IPS-18c (cell line): ENCODE measurements around the gene RNF217.

Experiments used
- H3K4me3 ChIP-seq: 2 replicates; pipeline ENCODE4 v1.7.0; 2013; ENCODE audit warnings: low read depth, mild to moderate bottlenecking, low read length, moderate library complexity; ENCODE audit not compliant: insufficient read depth
- H3K9me3 ChIP-seq: one replicate; pipeline ENCODE4 v1.6.1; 2013; ENCODE audit warnings: mild to moderate bottlenecking, low read length, moderate library complexity; ENCODE audit not compliant: control insufficient read depth, insufficient read depth

The RNF217 gene

GRCh38 chr6:124982669-124983068 is 20.4 kb downstream of the RNF217 start:
- Histone ChIP-seq H3K4me3 (no peak overlapping the region), H3K9me3 (no peaks in the 10 kb centered on the region)

DNA sequence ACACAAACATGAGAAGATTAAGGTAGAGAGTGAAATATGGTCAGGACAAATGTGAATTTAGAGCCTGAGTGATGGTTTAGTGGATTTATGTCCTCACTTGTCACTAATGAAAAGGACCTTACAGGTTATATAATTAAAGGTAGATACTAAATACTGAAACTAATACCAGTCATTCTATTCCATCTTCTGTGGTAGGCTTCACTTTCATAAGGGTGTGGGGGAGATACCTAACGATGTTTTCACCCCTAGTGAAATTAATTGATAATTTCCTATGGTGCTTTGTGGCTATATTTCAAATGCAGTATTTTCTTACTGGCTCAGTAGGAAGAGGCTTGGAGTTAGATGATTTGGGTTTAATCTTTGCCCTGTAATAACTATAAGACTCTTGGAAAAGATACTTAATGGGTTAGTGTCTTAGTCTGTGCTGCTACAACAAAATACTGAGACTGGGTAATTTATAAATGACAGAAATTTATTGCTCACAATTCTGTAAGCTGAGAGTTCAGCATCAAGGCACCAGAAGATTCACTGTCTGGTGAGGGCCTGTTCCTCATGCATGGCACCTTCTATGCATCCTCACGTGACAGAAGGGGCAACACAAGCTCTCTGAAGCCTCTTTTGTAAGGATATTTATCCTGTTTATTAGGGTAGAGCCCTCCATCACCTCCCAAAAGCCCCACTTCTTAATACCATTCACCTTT is 21.3 kb downstream of the RNF217 start:
- Histone ChIP-seq H3K9me3 (no peaks in the 10 kb centered on the region), H3K4me3 (no peak overlapping the region)

DNA sequence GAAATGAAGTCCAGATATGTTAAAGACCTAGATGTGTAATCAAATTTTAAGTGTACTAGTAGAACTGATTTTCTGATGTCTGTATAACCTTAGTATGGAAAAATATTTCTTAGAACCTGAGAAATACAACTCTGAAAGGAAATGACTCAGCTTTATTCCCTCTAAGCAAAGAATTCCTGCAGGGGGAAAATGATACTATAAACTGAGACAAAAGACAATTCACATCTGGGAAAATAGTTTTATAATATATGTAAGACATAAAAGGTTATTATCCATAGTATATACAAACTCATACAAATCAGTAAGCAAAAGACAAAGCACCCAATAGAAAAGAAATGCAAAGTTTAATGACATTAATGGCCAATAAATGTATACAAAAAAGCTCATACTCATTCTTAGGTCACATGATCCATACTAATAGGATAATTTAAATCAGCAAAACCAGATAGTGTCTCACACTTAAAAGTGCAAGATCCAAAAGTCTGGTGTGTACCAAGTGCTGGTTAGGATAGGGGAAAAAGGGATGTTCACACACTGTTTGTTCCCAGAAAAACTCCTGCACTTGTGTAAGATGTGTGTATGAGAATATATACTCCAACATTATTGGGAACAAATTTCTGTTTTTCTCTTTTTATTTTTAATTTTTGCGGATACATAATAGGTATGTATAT is 22.6 kb downstream of the RNF217 start:
- Histone ChIP-seq H3K4me3 (no peak overlapping the region), H3K9me3 (no peaks in the 10 kb centered on the region)

DNA sequence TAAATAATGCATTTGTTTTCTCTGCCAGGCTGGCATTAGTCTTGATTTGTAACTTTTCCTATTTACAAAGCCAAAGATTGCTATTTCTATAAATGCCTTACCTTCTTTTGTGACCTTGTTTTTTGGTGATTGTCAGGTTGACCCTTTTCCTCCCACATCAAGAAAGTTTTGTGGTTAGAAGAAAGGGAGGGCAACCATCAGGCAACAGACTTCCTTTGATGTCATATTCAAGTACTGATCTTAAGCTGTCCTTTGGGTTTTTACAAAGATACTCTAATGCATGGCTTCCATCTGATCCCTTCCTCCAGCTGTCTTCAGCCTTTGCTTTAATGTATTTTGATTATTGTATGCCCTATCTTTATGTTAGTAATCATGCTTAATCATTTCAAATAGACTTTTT is 23.9 kb downstream of the RNF217 start:
- Histone ChIP-seq H3K4me3 (no peak overlapping the region), H3K9me3 (no peaks in the 10 kb centered on the region)

GRCh38 chr6:124987291-124987690 is 25.1 kb downstream of the RNF217 start:
- H3K4me3 ChIP-seq, result no peak overlapping the region
- no peaks in the 10 kb centered on the region for H3K9me3 ChIP-seq

GRCh38 chr6:124987999-124988591 is 25.9 kb downstream of the RNF217 start:
- no peaks in the 10 kb centered on the region for H3K9me3 ChIP-seq
- H3K4me3 ChIP-seq, result no peak overlapping the region

- Histone ChIP-seq H3K9me3 (no peaks in the 10 kb centered on the region), H3K4me3 (no peak overlapping the region)
Observed at GRCh38 chr6:124989136-124989983, 27.1 kb downstream of the RNF217 start.

DNA sequence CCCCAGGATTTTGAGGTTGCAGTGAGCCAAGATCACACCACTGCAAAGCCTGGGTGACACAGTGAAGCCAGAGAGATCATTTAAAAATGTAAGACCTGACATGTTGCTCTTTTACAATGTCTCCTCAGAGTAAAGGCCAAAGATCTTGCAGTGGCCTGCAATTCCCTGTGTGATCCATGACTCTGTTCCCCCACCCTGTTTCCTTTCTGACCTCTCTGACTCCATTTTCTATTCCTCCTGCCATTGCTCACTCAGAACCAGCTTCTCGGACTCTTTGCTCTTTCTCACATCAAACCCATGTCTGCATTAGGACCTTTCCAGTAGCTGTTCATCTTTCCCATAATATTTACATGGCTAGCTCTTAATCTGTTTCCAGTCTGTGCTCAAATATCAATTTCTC is 28.8 kb downstream of the RNF217 start:
- H3K9me3 ChIP-seq, result no peaks in the 10 kb centered on the region
- no peak overlapping the region for H3K4me3 ChIP-seq

GRCh38 chr6:124991764-124992295 is 29.6 kb downstream of the RNF217 start:
- no peak overlapping the region for H3K4me3 ChIP-seq
- H3K9me3 ChIP-seq, result no peaks in the 10 kb centered on the region

DNA sequence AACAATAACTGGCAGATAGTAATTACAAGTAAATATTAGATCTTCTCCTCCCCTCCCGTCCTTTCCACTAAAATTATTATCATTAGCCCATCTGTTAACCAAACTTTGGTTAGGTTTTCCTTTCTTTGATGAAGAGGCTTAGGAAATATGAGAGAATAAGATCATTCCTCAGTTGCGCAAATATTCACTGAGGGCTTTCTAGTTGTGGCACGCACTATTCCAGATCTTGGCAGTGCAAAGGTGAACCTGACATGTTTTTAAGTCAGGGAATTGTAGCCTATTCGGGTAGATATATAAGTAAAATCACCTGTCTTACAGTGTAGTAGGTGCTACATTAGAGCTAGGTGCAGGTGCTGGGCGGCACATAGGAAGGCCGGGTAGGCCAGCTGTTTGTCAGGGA is 31.1 kb downstream of the RNF217 start:
- H3K9me3 ChIP-seq, result no peaks in the 10 kb centered on the region
- H3K4me3 ChIP-seq, result no peak overlapping the region

DNA sequence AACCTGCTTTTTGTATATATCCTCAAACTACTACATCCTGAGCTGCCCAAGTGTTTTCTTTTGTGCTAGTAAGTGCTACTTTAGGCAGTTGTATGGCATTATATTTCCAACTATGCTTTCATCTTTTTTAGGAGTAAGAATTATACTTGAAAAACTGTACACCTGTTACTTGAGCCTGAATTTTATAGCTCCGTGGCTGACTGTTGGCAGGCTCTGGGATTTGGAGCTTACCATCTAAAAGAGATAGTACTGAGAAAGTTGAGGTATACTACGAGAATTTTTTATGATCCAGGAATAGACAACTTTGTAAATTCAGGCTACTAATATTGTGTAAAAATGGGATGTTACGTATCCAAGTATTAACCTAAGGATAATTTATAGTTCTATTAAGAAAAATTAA is 32.4 kb downstream of the RNF217 start:
- Histone ChIP-seq H3K9me3 (no peaks in the 10 kb centered on the region), H3K4me3 (no peak overlapping the region)

DNA sequence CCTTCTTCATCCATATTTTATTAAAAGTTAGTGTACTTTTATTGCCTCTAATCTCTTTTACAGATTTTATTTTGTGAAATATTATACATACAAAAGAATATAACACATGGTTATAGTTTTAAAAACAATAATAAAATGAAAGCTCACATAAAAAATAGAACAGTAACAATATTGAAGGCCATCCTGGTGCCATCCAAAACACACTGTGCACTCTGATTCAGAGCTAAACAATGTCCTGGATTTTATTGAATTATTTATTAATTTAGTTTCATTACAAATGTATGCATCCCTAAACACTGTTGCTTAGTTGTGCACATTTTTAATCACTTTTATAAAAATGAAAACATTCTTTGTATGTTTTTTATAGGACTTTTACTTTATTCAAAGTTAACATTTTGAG is 32.9 kb downstream of the RNF217 start:
- no peak overlapping the region for H3K4me3 ChIP-seq
- no peaks in the 10 kb centered on the region for H3K9me3 ChIP-seq

GRCh38 chr6:124995645-124996325 is 33.5 kb downstream of the RNF217 start:
- Histone ChIP-seq H3K4me3 (no peak overlapping the region), H3K9me3 (no peaks in the 10 kb centered on the region)

GRCh38 chr6:124996411-124996810 is 34.2 kb downstream of the RNF217 start:
- H3K4me3 ChIP-seq, result no peak overlapping the region
- H3K9me3 ChIP-seq, result no peaks in the 10 kb centered on the region

- H3K9me3 ChIP-seq, result no peaks in the 10 kb centered on the region
- H3K4me3 ChIP-seq, result no peak overlapping the region
Observed at GRCh38 chr6:124997196-124997875, 35.1 kb downstream of the RNF217 start.

DNA sequence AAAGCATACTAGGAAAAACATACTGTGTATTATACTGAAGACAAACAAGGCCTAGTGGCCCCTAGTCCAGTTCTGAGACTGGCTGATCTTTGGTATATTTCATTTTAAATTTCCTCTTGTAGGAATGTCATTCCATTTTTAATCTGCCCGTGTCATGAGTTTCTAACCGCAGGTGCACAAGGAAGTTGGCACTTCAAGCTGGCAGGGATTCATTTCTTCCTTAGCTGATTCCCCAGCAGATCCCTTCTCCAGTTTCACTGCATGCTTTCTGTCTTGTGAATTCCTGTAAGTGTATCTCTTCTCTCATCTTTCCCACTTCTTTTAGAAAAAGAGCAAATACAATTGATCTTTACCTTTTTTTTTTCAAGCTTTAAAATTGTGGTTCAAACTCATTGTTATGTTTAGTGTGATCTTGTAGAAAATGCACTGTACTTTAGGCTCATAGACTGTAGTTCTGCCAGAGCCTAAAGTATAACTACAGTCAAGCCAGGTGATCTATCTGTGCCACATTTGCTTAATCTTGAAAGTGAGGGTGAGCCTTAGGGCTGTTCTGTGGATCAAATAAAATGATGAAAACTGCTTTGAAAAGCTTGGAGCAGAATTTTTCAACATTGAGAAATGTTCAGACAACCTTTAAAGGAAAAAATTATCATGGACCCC is 37.0 kb downstream of the RNF217 start:
- Histone ChIP-seq H3K9me3 (no peaks in the 10 kb centered on the region), H3K4me3 (no peak overlapping the region)
